Measurements from ENCODE around the gene ARHGEF11.

DNA sequence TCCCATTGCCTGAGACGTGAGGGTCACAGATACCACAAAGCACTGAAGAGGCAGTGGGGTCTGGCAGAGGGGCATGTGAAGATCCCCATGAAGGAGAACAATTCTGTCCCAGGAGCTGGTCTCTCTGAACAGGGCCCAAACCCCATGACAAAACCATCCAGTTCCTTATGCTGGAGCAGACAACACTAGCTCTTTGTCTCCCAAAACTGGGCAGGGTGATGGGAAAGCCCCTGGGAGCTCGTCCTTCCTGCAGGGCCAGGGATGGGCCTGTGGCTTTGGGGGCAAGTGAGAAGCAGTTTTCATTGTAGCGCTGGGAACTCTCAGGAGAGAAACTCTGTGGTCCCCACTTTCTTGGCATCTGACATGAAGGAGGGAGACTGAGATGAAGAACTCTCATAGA, 45.2 kb upstream of the ARHGEF11 start:
- TF ChIP-seq EZH2 (IDR thresholded peaks at IDR 0.05; ENCODE audit: low read length), result no peak
- TF ChIP-seq, protein P1, sequence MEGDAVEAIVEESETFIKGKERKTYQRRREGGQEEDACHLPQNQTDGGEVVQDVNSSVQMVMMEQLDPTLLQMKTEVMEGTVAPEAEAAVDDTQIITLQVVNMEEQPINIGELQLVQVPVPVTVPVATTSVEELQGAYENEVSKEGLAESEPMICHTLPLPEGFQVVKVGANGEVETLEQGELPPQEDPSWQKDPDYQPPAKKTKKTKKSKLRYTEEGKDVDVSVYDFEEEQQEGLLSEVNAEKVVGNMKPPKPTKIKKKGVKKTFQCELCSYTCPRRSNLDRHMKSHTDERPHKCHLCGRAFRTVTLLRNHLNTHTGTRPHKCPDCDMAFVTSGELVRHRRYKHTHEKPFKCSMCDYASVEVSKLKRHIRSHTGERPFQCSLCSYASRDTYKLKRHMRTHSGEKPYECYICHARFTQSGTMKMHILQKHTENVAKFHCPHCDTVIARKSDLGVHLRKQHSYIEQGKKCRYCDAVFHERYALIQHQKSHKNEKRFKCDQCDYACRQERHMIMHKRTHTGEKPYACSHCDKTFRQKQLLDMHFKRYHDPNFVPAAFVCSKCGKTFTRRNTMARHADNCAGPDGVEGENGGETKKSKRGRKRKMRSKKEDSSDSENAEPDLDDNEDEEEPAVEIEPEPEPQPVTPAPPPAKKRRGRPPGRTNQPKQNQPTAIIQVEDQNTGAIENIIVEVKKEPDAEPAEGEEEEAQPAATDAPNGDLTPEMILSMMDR (optimal IDR thresholded peaks at IDR 0.05 in 1 of 3, IDR thresholded peaks at IDR 0.05 in 1 of 3, conservative IDR thresholded peaks at IDR 0.05 in 1 of 3; ENCODE audit: extremely low read depth in 1 of 3, insufficient read depth in 2 of 3, low read length in 3 of 3), result no peak
